Bronchial epithelial cell (primary cell): Measurements from ENCODE around the gene SH3GL3. TPM values are rescaled to one million over a fixed set of nuclear protein-coding genes. Genes with fewer than 3 reads are reported as not detected.

Experiments
- DNase-seq: peaks from one replicate; pipeline ENCODE4 v3.0.0-alpha.2; 2010; ENCODE audit warnings: low read depth
- FAIRE-seq: peaks from 2 replicates; lab custom pipeline; 2011; peaks lifted over from hg19 to GRCh38; lab: Jason Lieb, UNC
- H3K27me3 ChIP-seq: 2 replicates; pipeline ENCODE4 v1.5.1; 2011; ENCODE audit warnings: low read length; ENCODE audit not compliant: control insufficient read depth, insufficient read depth
- H3K36me3 ChIP-seq: 2 replicates; pipeline ENCODE4 v1.5.1; 2011; ENCODE audit warnings: low read length; ENCODE audit not compliant: control insufficient read depth, insufficient read depth
- H3K4me3 ChIP-seq: 2 replicates; pipeline ENCODE4 v1.5.1; 2011; ENCODE audit warnings: mild to moderate bottlenecking, low read depth, low read length, control low read depth
- total RNA-seq: library from RNA; depleted of rRNA; stranded (reverse); fragments of >200 nt; gene quantifications from 2 replicates; pipeline ENCODE4 v1.2.1, GENCODE V29; 2014
- TF ChIP-seq, protein P1 (sequence below): IDR thresholded peaks from 2 replicates; pipeline ENCODE4 v1.5.1; 2011; ENCODE audit warnings: mild to moderate bottlenecking, moderate library complexity, low read length, control low read depth, inconsistent platforms; ENCODE audit not compliant: insufficient read depth, severe bottlenecking

Gene SH3GL3
- total RNA-seq, 1 donor from 2014 or later: 1.1 TPM

DNA sequence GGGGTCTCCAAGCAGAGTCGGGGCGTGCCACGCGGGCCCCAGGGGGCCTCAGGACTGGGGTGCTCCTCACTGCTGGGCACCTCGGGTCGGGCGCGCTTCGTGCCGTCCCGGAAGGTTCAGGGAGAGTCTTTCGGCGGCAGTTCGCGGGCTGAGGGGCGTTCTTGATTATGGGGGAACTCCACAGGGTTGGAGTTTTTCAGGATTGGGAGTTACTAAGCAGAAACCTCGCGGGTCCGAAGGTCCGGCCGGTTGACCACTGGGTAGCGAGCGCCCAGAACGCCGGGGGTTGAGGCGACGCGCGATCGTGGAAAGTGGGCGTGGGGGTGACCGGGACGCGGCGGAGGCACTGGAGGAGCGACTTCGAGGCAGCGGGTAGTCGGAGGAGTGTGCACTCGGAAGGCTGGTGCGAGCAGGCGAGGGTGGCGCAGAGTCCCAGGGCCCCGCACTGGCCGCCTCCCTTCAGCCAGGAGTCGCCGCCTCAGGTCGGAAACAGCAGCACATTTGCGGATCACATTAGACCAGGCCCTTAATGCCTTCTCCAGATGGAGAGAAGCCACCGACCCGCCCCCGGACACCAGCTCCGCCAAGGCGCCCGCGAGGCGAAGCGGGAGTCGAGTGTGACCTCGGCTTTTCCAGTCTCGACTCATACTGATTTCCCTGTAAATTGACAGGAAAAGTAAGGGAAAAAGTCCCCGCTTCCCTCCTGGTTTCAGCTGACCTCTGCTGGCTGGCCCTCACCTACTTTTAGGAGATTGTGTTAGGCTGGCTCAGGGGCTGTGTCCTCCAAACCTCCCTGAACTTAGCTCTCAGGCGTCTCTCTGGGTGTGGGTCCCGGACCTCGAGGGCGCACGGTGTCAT is 207.5 kb downstream of the SH3GL3 start:
- Histone ChIP-seq H3K27me3 (peaks cover 19% of the 10 kb centered on the region), H3K4me3 (peak overlapping the region; percentile 20), H3K36me3 (no peaks in the 10 kb centered on the region)
- no peak for DNase-seq
- FAIRE-seq: no peak
- TF ChIP-seq, protein P1, sequence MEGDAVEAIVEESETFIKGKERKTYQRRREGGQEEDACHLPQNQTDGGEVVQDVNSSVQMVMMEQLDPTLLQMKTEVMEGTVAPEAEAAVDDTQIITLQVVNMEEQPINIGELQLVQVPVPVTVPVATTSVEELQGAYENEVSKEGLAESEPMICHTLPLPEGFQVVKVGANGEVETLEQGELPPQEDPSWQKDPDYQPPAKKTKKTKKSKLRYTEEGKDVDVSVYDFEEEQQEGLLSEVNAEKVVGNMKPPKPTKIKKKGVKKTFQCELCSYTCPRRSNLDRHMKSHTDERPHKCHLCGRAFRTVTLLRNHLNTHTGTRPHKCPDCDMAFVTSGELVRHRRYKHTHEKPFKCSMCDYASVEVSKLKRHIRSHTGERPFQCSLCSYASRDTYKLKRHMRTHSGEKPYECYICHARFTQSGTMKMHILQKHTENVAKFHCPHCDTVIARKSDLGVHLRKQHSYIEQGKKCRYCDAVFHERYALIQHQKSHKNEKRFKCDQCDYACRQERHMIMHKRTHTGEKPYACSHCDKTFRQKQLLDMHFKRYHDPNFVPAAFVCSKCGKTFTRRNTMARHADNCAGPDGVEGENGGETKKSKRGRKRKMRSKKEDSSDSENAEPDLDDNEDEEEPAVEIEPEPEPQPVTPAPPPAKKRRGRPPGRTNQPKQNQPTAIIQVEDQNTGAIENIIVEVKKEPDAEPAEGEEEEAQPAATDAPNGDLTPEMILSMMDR: no peak

- DNase-seq (no peak), FAIRE-seq (no peak)
- H3K27me3 ChIP-seq: peaks cover 19% of the 10 kb centered on the region
- TF ChIP-seq, protein P1: no peak
- H3K36me3 ChIP-seq: no peaks in the 10 kb centered on the region
- H3K4me3 ChIP-seq: no peak overlapping the region
Measured at GRCh38 chr15:83655237-83655616, 208.1 kb downstream of the SH3GL3 start.

GRCh38 chr15:83656192-83656591 is 209.1 kb downstream of the SH3GL3 start:
- no peak for DNase-seq
- no peak for FAIRE-seq
- TF ChIP-seq, protein P1: no peak
- H3K36me3 ChIP-seq: no peaks in the 10 kb centered on the region
- no peak overlapping the region for H3K4me3 ChIP-seq
- peaks cover 19% of the 10 kb centered on the region for H3K27me3 ChIP-seq

- Histone ChIP-seq H3K36me3 (no peaks in the 10 kb centered on the region), H3K4me3 (no peak overlapping the region), H3K27me3 (peaks cover 19% of the 10 kb centered on the region)
- TF ChIP-seq, protein P1: no peak
- FAIRE-seq (no peak), DNase-seq (no peak)
Measured at GRCh38 chr15:83656943-83657528, 209.9 kb downstream of the SH3GL3 start.

DNA sequence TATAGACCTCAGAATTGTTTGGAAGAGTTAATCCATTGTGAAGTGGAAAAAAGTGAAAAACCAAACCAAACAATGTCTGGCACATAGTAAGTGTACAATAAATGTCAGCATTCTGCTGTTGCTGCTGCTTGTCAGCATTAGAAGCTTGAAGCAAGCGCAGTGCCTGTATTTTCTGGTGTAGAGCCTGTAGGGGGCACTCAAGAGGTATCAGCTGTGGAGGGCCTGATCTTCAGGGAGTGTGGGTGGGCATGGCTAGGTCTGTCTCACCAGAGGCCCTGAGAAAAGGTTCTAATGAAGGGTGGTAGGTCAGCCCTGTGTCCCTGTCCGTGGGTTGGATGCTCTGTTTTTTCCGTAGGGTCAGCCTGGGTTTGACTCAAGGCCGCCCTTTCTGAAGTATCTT is 210.4 kb downstream of the SH3GL3 start:
- Histone ChIP-seq H3K27me3 (peaks cover 19% of the 10 kb centered on the region), H3K4me3 (no peak overlapping the region), H3K36me3 (no peaks in the 10 kb centered on the region)
- TF ChIP-seq, protein P1: no peak
- DNase-seq (no peak), FAIRE-seq (no peak)
